K562 (cell line): Measurements from ENCODE around the gene OCA2. TPM values are rescaled to one million over a fixed set of nuclear protein-coding genes. Genes with fewer than 3 reads are reported as not detected.

ENCODE experiments used
- ATF3 ChIP-seq, 2 experiments: fragments of 450-650 bp in 1 of 2; sonication (generic) in 1 of 2; formaldehyde crosslinking in 1 of 2; IDR thresholded peaks in 1 of 2; conservative IDR thresholded peaks in 1 of 2; 2 replicates each; pipeline versions ENCODE4 v1.6.1 to v1.8.1; 2016 to 2023; ENCODE audit warnings: mild to moderate bottlenecking in 2 of 2, moderate library complexity in 2 of 2, inconsistent platforms in 1 of 2, missing genetic modification reagents in 1 of 2
- CLOCK ChIP-seq: fragments of 250-450 bp; sonication (Bioruptor Pico); IDR thresholded peaks from 2 replicates; pipeline ENCODE4 v1.4.0; 2020; ENCODE audit warnings: mild to moderate bottlenecking, moderate library complexity, borderline replicate concordance
- FOSL1 ChIP-seq: fragments of 200-800 bp; sonication (Bioruptor generic); conservative IDR thresholded peaks from 2 replicates; pipeline ENCODE4 v1.6.1; 2016; ENCODE audit warnings: missing genetic modification characterization, missing compliant biosample characterization
- FOXJ3 ChIP-seq: sonication (generic); formaldehyde crosslinking; IDR thresholded peaks from 2 replicates; pipeline ENCODE4 v1.4.0; 2020; ENCODE audit warnings: mild to moderate bottlenecking, missing genetic modification reagents
- KAT8 ChIP-seq: fragments of 450-650 bp; IDR thresholded peaks from 2 replicates; pipeline ENCODE4 v1.6.1; 2016; ENCODE audit warnings: low read depth, mild to moderate bottlenecking
- ZMIZ1 ChIP-seq, 2 experiments: fragments of 150-350 bp in 1 of 2; IDR thresholded peaks; 2 replicates each; pipeline ENCODE4 v1.6.1; 2012 to 2016; ENCODE audit warnings: low read depth in 2 of 2, low read length in 2 of 2, mild to moderate bottlenecking in 1 of 2, moderate library complexity in 1 of 2
- ZNF79 ChIP-seq: fragments of 250-450 bp; sonication (Bioruptor Pico); IDR thresholded peaks from 2 replicates; pipeline ENCODE4 v1.4.0; 2020; ENCODE audit warnings: low read depth, mild to moderate bottlenecking, moderate library complexity
- polyA plus RNA-seq, 8 experiments: library from polyadenylated mRNA; depleted of rRNA in 4 of 8; stranded (reverse) in 5 of 8; unstranded in 3 of 8; fragments of >200 nt; fragmentation: Nextera tagmentation in 2 of 8; fragmentation: Illumina TruSeq in 1 of 8; extraction: Ambion mirVana in 2 of 8; extraction: Trizol in 1 of 8; gene quantifications; 2 replicates each; pipeline versions ENCODE4 v1.2.1 to v1.2.3, GENCODE V29; 2011 to 2014; ENCODE audit warnings: inconsistent platforms in 1 of 8, missing spikeins in 1 of 8
- total RNA-seq, 7 experiments: library from RNA; depleted of rRNA in 6 of 7; stranded (reverse); fragments of >200 nt in 6 of 7; fragmentation: Illumina TruSeq in 2 of 7; extraction: Trizol in 2 of 7; gene quantifications; 2 replicates each; pipeline versions ENCODE4 v1.2.1 to v1.2.3, GENCODE V29; 2011 to 2021; ENCODE audit warnings: low replicate concordance in 1 of 7
- TF ChIP-seq, protein P1 (sequence below): sonication (generic); formaldehyde crosslinking; IDR thresholded peaks from 2 replicates; pipeline ENCODE4 v1.8.0; 2022; ENCODE audit warnings: mild to moderate bottlenecking, missing genetic modification reagents
- TF ChIP-seq, protein P2 (sequence below): fragments of 450-650 bp; formaldehyde crosslinking; IDR thresholded peaks from 2 replicates; pipeline ENCODE4 v1.4.0; 2020; ENCODE audit warnings: mild to moderate bottlenecking, mixed read lengths
- TF ChIP-seq, protein P3 (sequence below): sonication (generic); formaldehyde crosslinking; IDR thresholded peaks from 2 replicates; pipeline ENCODE4 v1.8.0; 2022; ENCODE audit warnings: missing genetic modification reagents, mild to moderate bottlenecking, moderate library complexity, borderline replicate concordance

Gene OCA2
- total and polyA plus RNA-seq, 9 of the 15 experiments (the other 6 are each of a cell fraction or from before 2014, with no cell fraction given) = 0.07 to 0.59 (median 0.17) TPM; not detected in 1

DNA sequence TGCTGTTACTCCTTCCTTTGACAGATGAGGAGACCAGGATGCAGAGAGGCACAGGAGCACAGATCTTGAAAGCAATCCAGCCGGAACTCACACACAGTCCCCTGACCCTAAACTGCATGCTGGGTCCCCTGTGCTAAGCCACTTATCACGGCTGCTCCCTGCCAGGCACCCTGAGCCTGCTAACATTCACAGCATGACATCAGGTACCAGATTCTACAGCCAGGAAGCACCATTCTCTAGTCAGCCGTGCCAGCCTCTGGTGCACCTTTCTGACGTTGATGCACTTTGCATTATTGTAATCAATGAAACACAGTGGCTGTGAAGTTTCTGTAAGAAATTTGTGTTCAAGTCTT lies 247.3 kb downstream of the OCA2 start (continued):
- TF ChIP-seq ZMIZ1 (IDR thresholded peaks at IDR 0.05; ENCODE audit: low read depth in 2 of 2, low read length in 2 of 2) (no peak), CLOCK (no peak), FOXJ3 (CRISPR knock-in tag) (no peak), ZNF79 (CRISPR knock-in tag) (no peak), KAT8 (no peak), FOSL1 (tag) (no peak), ATF3 (IDR thresholded peaks at IDR 0.05) (no peak), ATF3 (CRISPR knock-in tag; conservative IDR thresholded peaks at IDR 0.05) (no peak)
- TF ChIP-seq, protein P1, sequence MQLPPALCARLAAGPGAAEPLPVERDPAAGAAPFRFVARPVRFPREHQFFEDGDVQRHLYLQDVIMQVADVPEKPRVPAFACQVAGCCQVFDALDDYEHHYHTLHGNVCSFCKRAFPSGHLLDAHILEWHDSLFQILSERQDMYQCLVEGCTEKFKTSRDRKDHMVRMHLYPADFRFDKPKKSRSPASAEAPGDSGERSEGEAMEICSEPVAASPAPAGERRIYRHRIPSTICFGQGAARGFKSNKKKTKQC (CRISPR knock-in tag) = no peak
- TF ChIP-seq, protein P2, sequence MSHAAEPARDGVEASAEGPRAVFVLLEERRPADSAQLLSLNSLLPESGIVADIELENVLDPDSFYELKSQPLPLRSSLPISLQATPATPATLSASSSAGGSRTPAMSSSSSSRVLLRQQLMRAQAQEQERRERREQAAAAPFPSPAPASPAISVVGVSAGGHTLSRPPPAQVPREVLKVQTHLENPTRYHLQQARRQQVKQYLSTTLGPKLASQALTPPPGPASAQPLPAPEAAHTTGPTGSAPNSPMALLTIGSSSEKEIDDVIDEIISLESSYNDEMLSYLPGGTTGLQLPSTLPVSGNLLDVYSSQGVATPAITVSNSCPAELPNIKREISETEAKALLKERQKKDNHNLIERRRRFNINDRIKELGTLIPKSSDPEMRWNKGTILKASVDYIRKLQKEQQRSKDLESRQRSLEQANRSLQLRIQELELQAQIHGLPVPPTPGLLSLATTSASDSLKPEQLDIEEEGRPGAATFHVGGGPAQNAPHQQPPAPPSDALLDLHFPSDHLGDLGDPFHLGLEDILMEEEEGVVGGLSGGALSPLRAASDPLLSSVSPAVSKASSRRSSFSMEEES = no peak
- TF ChIP-seq, protein P3, sequence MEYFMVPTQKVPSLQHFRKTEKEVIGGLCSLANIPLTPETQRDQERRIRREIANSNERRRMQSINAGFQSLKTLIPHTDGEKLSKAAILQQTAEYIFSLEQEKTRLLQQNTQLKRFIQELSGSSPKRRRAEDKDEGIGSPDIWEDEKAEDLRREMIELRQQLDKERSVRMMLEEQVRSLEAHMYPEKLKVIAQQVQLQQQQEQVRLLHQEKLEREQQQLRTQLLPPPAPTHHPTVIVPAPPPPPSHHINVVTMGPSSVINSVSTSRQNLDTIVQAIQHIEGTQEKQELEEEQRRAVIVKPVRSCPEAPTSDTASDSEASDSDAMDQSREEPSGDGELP (CRISPR knock-in tag) = no peak
- TF ChIP-seq, all 486 proteins: peak for 0
